Inflammatory macrophage (primary cell): ENCODE results near the gene LRP1B.

Source experiments
- DNase-seq, 2 donors: peaks; one replicate each; pipeline ENCODE4 v3.0.0-alpha.2; 2020 to 2022

Gene LRP1B

DNA sequence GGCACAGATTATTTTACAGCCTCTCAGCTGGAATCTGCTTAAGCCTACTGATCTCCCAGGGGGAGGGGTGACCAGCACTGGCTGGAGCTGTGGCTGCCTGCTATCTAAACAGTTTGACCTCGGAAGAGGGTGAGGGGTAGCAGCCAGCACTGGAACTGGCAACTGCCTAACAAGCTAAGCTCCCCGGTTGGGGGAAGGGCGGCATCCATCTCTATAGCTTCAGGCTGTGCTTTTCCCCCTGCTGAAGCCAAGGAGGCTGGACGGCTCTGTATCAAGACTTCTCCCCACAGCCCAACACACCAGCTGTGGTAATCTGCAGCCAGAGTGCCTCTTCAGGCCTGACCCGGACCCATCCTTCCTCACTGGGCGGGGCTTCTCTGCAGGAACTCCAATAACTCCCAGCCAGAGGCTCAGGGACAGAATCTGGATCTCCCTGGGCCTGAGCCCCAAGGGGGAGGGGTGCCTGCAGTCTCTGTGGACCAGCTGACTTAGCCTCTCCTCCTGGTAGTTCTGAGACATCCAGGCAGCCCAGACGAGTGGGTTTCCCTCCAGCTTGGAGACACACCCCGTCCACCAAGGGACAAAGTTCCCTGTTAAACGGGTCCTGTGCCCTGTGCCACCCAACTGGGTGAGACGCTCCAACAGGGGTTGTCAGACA is 560.2 kb downstream of the LRP1B start:
- no peak for DNase-seq

DNA sequence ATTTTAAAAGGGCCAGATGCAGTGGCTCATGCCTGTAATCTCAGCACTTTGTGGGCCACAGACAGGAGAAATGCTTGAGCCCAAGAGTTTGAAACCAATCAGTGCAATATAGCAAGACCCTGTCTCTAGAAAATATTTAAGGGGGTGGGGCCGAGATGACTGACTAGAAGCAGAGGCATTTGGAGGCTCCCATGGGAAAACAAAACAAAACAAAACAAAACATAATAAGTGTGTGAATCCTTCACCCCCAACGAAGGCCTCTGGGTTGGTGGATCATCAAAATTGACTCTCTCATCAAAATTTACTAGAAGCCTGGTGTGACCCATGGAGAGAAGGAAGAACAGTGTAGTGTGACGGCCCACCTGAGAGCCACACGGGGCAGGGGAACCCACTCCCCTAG is 560.9 kb downstream of the LRP1B start:
- no peak for DNase-seq

DNA sequence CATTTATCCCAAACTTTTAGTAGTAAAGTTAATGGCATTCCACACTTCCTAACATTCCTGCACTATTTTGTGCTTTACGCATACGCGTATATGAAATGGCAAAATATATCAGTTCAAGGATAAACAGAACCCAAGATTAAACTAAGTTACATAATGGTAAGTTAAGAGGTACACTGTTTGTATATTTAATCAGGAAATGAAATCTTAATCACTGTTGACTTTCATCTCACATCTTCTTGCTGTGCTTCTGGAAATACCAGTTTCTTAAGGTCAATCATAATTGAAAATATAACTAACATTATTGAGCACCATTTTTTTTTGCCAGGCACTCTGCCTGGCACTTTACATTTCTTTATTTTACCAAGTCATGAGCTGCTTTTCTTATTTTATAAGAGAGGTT is 565.2 kb downstream of the LRP1B start:
- DNase-seq: no peak

- no peak for DNase-seq
Measured at GRCh38 chr2:141560723-141561122, 570.1 kb downstream of the LRP1B start.

- DNase-seq: peak; percentile 72 to 84
Measured at GRCh38 chr2:141557329-141558095, 573.3 kb downstream of the LRP1B start.

DNA sequence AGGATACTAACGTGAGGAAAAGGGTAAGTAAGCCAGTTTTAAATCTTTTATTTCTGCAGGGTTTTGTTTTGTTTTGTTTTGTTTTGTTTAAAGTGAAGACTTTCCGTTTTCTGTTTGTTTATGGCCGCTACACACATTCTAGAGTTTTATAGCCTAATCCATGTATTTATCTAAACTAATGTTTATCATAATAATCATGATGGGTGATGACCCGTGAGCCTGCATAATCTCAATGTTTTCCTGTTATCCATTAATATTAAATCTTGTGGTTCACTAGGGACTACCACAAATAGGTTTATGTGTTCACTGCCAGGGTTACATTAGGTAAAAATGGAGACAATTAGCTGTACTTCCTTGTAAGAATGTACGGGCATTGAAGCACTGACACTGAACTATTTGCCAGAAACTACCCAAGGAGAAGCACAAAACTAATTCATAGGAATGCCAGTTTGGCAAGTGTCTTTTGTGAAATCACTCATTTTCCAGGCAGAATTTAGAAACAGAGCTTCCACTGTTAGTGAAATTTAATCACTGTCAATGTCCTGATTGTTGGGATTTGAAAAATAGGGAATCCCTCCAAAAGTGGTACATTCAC is 574.8 kb downstream of the LRP1B start:
- DNase-seq: no peak

- DNase-seq: peak; percentile 37 to 63
Measured at GRCh38 chr2:141554810-141555209, 576.0 kb downstream of the LRP1B start.

GRCh38 chr2:141534666-141535362 is 596.0 kb downstream of the LRP1B start:
- DNase-seq: no peak

DNA sequence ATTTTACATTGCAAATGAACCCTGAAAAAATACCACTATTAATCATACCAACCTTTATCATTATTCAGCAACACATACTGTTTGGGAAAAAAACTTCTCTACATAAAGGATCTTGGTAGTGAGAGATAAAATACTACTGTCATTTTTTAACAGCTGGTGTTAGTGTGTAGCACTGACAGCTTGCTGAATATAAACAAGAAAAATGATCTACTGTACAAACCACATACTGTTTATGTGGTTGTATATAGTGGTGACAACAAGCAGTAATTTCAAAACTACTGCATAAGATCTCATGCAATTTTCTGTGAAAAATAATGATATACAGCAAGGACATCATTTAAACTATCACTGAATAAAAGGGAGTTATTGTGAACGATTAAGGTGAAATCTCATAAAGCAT is 601.2 kb downstream of the LRP1B start:
- no peak for DNase-seq

DNA sequence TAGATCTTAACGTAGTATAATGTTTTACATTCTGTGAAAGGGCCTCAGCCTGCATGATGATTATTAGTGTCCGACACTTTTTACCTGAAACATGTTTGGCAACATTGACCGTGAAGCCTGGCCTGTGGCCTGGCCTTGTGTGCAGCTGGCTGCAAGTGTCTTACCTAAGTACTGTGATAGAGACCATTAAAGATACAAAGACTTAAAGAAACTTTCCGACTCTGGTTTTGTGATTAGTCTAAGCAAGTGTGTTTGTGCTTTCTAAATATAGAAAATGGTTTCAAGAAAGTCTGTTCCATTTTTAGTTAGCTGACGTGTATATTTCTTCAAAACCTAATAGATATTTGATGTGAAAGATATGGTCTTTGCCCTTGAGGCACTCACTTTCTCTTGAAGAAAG is 601.8 kb downstream of the LRP1B start:
- no peak for DNase-seq

DNA sequence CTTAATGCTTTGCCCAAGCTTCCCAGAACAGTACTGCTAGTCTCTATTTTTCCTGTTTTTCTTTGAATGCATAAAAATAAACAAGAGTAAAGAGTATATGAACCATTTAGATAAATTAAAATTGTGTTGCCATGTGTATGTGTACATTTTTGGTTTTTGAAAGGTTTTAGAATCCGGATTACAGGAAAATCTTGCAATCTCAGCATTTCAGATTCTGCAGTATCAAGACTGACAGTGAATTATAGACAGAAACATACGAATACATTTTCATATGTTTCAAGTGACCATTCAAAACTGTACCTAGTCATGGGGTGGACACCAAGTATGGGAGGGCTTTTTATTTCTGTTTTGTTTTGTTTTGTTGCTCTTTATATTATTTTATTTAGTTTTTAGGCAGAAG is 604.1 kb downstream of the LRP1B start:
- no peak for DNase-seq

DNA sequence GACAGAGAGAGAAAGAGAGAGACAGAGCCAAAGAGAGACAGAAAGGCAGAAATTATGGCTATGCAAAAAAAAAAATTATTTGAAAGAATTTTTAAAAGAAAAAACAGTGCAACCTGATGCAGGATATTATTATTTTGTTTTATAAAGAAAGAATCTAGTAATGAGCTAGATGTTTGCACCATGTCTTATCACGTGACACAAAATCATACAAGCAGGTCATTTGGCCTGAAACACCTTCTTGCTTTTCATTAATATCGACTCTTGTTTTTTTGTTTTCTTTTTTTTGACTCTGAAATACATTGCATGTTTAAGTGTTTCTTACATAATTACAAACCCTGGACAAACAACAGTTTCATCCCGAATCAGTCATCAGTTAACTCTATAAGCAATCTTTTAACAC is 606.0 kb downstream of the LRP1B start:
- no peak for DNase-seq

GRCh38 chr2:141523199-141523598 is 607.6 kb downstream of the LRP1B start:
- no peak for DNase-seq

GRCh38 chr2:141522702-141523101 is 608.1 kb downstream of the LRP1B start:
- no peak for DNase-seq

- DNase-seq: no peak
Measured at GRCh38 chr2:141522048-141522447, 608.8 kb downstream of the LRP1B start.

- DNase-seq: no peak
Measured at GRCh38 chr2:141519906-141520305, 610.9 kb downstream of the LRP1B start.

DNA sequence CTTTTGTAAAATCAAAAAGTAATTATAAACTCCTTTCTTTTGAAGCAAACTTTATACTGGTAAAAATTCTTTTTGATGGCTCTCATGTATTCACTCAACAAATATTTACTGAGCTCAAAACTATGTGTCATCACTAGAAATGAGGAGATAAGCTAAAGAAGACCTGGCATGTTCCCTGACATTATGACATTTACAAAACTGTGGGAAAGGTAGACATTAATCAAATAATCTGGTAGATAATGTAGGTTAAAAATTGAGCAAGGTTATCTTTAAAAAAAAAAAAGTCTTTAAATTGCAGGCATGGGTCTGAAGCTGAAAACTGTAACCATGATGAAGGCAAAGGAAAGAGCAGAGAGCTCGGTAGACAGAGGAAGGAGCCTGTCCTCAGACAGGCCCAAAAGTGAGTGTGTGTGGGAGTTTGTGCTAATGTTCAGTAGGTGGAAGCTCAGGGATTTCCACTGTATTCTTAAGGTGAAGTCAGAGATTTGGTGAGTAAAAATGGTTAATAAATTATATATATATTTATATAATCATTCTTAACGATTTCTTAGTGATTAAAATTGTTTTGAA is 612.9 kb downstream of the LRP1B start:
- no peak for DNase-seq

DNA sequence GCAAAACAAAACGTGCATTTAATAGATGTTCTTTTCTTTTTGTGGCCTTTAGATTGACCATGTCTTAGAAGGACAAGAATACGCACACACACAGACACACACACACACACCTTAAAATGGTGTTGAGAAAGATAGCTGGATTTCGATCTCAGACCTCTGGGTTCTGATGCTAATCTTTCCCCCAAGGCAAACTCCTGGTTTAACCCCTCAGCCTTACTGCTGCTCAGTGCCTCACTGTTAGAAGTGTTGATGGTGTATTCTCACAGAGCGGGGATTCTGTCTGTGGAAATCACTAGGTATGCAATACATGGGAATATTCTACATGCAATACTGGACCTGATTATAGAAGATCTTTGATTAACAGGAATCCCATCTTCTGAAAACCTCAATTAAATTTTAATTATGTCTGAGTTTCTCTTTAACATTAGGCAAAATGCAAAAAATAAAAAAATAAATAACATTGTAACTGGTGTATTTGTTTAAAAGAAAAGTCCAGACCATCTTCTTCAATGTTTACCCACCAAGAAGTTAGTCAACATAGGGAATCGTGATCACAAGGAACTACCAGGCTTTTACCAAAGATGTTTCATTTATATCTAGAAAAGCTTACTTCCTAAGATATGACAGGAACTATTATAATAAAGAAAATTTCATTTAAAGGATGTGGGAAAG is 613.5 kb downstream of the LRP1B start:
- DNase-seq: no peak

DNA sequence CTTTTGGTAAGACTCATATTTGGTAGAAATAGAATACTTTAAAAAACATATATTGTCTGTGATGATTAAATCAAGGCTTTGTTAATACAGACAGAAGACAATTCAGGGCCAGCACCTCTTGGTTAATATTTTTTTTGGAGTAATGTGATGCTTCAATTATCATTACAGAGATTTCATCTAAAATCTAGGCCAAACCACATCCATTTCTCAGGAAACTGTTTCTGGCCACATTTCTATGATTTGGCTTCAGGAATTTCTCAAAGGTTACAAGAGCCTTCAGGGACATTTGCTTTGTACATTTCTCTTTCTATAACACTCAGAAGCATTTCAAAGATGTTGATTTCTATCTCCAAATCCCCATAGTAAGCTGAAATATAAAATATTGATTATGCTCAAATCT is 614.9 kb downstream of the LRP1B start:
- DNase-seq: no peak

GRCh38 chr2:141513853-141514252 is 617.0 kb downstream of the LRP1B start:
- no peak for DNase-seq

GRCh38 chr2:141508806-141509595 is 621.8 kb downstream of the LRP1B start:
- DNase-seq: no peak
